Stimulated activated CD4-positive, alpha-beta T cell treated with anti-CD3 and anti-CD28 coated beads, Interleukin-15, amount 100 ng/mL, for 24 hours (primary cell): ENCODE measurements around the gene ABCC5.

Experiments used
- DNase-seq: peaks from one replicate; pipeline ENCODE4 v3.0.0-alpha.2; 2020

Gene ABCC5

GRCh38 chr3:183968666-183969245 lies 48.9 kb downstream of the ABCC5 start:
- no peak for DNase-seq

DNA sequence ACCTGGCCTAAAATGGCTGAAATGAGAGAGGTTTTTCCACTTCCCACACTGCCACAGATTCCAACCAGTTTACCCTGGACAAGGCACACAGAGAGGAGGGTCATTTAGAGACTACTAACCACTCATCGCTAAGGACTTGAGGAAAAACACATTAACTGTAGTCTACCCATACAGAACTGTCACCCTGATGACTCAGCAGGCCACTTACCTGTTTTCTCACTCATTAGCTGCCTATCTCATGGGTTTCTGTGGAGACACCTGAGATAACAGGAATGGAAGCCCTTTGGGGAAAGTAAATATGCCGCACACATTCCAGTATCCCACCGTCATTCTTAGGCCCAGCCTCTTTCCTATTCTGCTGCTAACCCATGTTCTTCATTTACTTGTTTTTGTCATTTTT lies 50.0 kb downstream of the ABCC5 start:
- DNase-seq: no peak

DNA sequence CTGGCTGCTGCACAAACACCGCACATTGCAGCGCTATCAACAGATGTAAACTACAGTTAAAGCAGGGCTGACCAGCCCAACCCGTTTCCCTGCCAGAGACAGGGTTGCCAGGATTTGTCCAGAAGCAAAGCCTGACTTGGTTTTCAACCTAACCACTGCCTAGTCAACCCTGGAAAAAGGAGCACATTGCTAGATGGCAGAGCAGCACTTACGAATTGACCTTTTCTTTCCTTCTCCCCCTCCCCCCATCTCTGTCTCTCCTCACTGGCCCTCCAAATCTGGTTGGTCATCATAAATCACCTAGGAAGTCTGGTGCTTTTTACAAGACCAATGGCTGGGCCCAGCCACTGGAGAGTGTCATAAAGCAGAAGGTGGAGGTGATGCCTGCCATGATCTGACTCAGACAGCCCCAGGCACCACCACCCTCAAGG lies 51.3 kb downstream of the ABCC5 start:
- no peak for DNase-seq

- DNase-seq: no peak
These were observed 54.9 kb downstream of the ABCC5 start for GRCh38 chr3:183962807-183963206.

DNA sequence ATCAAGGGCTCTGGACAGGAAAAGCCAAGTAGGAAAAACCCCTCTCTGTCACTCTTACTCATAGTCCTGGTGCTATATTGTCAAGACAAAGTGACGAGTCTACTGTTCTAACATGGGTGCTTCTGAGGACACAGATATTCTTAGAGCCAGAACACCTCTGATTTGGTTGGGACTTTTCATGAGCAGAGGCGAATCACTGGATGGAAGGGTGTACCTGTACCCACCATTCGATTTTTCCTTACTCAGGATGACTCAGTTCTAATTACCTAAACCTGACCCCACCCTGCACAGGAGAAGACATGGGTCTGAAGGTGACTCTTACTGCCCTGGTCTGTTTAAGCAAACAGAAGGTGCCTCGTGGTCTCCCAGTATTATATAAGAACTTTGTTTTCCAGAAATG lies 58.5 kb downstream of the ABCC5 start:
- DNase-seq: no peak

GRCh38 chr3:183958775-183959174 lies 58.9 kb downstream of the ABCC5 start:
- DNase-seq: no peak

DNA sequence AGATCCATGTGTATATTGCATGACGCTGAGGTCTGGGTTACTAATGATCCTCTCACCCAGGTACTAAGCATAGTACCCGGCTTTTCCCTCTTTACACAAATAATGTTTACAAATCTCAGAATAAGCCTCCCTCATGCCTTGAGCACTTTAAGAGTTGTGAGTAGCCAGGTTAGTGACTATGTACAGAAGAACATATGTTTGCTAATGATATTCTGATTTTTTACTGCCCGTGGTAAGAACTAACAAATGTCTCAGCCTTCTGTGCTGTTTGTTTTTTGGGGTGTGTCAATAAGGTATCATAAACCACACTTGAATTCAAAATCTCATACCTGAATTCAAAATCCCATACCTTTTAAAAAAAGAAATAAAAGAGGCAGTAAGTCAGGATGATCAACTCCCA lies 59.5 kb downstream of the ABCC5 start:
- no peak for DNase-seq

DNA sequence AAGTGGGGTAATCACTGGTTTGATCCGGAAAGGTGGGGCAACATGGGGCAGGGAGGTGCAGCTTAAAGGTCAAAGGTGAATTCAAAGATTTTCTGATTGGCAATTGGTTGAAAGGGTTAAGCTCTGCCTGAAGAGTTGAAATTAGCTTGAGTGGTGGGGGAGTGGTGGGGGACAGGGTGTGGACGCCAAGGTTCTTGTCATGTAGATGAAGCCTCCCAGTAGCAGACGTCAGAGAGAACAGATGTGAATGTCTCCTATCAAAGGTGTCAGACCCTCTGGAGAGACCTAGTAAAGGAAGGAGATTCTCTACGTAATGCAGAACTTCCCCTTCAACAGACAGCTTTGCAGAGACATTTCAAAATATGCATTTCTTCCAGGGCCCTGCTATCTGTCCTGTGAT lies 62.8 kb downstream of the ABCC5 start:
- DNase-seq: no peak

DNA sequence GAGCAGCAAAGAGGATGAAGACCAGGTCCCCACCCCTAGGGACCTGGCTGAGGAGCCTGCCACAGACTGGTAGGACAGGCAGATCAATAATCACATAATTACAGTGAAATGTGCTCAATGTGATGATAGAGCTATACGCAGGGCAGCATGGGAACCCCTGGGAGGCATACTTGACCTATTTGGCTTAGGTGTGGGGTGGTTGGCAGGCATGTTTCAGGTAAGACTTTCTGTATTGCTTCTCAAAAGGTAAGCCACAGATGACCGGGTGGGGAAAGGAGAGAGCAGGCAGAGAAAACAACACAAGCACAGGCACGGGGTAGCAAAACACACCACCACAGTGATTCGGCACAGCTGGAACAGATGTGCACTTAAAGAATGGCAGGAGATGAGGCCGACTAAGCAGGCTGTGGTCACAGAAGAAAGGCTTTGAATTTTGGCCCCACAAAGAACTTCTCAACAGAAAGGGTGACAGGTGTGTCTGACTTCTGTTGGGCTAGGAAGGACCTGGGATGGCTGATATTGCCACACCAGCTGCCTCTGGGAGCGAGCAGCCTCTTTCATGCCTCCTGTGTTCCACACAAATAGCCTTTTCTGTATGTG lies 64.1 kb downstream of the ABCC5 start:
- no peak for DNase-seq

DNA sequence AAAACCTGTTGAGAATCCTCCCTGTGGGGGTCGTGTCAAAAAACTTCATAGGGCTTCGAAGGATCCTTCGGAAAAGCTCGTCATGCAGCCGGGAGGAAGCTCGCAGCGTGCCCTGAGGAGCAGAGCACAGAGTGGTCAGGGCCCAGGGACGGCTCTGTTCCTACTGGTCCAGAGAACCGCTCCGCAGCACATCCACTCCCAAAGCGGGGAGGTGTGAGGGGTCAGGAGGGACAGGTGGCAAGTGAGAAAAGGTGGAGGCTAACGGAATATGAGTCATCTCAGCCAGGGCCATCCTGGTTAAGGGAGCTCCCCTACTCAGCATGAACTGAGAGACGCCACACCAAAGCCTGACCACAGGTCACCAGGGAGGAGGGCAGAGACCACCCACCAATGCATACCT lies 66.2 kb downstream of the ABCC5 start:
- no peak for DNase-seq

GRCh38 chr3:183949690-183950089 lies 68.0 kb downstream of the ABCC5 start:
- no peak for DNase-seq

GRCh38 chr3:183946037-183946436 lies 71.6 kb downstream of the ABCC5 start:
- DNase-seq: no peak

GRCh38 chr3:183944775-183945174 lies 72.9 kb downstream of the ABCC5 start:
- DNase-seq: no peak

- no peak for DNase-seq
These were observed 73.9 kb downstream of the ABCC5 start for GRCh38 chr3:183943739-183944138.

- no peak for DNase-seq
These were observed 76.5 kb downstream of the ABCC5 start for GRCh38 chr3:183941216-183941615.

- DNase-seq: no peak
These were observed 79.9 kb downstream of the ABCC5 start for GRCh38 chr3:183937601-183938286.

DNA sequence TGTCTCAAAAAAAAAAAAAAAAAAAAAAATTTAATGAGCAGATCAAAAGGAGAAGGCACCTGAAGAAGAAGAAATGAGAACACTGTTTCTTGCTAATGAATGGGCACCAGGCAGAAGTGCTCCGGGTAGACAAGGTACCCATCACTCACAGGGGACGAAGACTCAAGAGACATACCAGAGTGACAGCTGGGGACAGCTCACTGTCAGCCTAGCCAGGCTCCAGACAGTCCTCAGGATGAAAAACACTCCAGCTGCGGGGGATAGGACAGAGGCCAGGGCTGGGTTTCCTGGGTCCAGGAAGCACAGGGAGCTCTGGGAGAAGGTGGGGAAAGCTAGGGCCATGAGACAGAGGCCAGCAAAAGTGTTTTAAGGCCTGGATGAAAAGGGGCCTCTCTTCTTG lies 84.5 kb downstream of the ABCC5 start:
- no peak for DNase-seq

GRCh38 chr3:183931881-183932280 lies 85.8 kb downstream of the ABCC5 start:
- no peak for DNase-seq

GRCh38 chr3:183930086-183930485 lies 87.6 kb downstream of the ABCC5 start:
- DNase-seq: no peak

- DNase-seq: no peak
These were observed 90.6 kb downstream of the ABCC5 start for GRCh38 chr3:183927059-183927458.

GRCh38 chr3:183924956-183925355 lies 92.7 kb downstream of the ABCC5 start:
- DNase-seq: no peak

DNA sequence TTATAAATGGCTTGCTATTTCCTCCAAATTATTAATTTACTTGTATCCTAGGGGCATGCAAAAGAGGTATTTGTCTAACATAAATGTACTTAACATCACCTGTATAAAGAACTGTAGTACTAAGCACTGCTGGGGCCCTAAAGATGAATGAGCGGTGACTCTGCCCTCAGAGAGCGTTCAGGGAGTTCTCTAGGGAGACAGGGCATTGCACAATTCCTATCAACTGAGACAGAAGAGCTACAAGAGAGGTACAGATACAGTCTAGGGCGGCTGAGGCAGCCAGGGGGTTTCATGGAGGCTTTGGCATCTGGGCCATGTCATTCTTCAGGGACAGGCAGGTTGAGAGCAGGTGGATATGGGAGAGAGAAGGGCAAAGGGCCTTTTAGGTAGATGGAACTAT lies 93.1 kb downstream of the ABCC5 start:
- DNase-seq: no peak

GRCh38 chr3:183922421-183922820 lies 95.3 kb downstream of the ABCC5 start:
- DNase-seq: no peak

- no peak for DNase-seq
These were observed 96.6 kb downstream of the ABCC5 start for GRCh38 chr3:183921096-183921495.

- no peak for DNase-seq
These were observed 97.3 kb downstream of the ABCC5 start for GRCh38 chr3:183920416-183920815.
